Measurements from ENCODE around the gene SH2D1B. TPM values are rescaled to one million over a fixed set of nuclear protein-coding genes. Genes with fewer than 3 reads are reported as not detected.
A peak's percentile ranks its signal among the peaks of the same experiment; 100 is the strongest.

The SH2D1B gene
- total RNA-seq, 4 donors from 2014 or later = 0.37 to 1.4 (median 0.81) TPM

DNA sequence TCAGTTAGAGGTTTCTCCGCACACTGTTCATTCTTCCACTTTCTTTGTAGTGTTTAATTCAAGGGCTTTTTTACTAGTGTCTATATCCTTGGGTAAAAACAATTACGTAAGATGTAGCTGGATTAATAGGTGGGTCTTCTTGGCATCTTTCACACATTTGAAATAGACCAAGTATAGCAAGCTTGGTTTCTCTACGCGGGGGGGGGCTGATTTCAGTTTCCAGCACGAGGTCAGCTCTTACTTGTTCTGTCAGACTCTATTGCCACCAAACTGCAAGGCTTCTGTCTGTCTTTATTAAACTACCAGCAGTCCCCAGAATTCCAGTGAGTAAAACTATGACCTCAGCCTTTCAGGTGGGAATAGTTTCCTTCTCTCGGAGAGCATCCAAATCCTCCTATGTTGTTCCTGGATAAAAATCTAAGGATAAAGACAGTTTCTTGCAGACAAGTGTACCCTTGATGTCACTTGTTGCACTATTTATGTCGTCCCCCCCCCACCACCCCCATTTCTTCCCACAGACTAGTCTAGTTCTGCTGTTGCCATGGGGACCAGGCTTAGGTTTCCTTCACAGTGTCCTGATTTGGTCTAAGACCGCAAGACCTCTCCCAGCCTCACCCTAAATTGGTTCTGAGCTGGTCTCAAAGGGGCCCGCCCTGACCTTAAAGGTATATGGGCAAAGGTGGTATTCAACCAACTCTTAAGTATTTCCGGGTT, 52.3 kb downstream of the SH2D1B start:
- in situ Hi-C loops (cut with MboI; ENCODE audit: low pct_ligation_motif_present in 1 of 4, low pct_unique_long_range_greater_than_20kb in 1 of 4, low sequenced_read_pairs in 3 of 4) = no loop called here
- WGBS, 2 donors (ENCODE audit: low coverage in 1 of 2) = 80 to 83% methylated on average over 3 to 10 of the region's 10 CpGs

DNA sequence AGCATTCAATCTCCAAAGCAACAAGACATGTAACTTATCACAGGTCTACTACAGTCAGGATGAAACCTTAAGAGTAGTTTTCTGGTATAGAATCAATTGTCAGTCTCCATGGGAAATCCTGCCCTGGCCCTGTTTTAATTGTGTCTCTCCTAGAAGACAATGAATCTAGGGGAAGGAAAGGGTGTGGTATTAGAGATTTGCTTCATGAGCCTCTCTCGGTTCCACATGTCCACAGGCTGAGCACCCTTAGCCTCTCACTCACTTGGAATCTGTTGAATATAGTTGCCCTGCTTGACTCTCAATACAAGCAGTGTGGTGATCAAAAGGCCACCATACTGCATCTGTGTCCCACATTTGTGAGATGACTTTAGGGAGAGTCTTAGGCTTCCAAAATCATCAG, 53.0 kb downstream of the SH2D1B start:
- H3K4me1 ChIP-seq = peaks cover 0 to 7% (median 0%) of the 10 kb centered on the region in 4 donors
- in situ Hi-C loops (cut with MboI; ENCODE audit: low pct_ligation_motif_present in 1 of 4, low pct_unique_long_range_greater_than_20kb in 1 of 4, low sequenced_read_pairs in 3 of 4) (no loop called here), intact Hi-C loops (cut with DNase I; ENCODE audit: low total_unique reads) (no loop called here)
- no peak overlapping the region for H3K27ac ChIP-seq
- WGBS, 2 donors (ENCODE audit: low coverage in 1 of 2) = 71% methylated on average over 1 of the region's 1 CpG; no CpG with 5 or more reads in 1 of the 2 donors
- H3K4me3 ChIP-seq = no peak overlapping the region
- TF ChIP-seq POLR2A (IDR thresholded peaks at IDR 0.05) = no peak
- TF ChIP-seq, protein P1, sequence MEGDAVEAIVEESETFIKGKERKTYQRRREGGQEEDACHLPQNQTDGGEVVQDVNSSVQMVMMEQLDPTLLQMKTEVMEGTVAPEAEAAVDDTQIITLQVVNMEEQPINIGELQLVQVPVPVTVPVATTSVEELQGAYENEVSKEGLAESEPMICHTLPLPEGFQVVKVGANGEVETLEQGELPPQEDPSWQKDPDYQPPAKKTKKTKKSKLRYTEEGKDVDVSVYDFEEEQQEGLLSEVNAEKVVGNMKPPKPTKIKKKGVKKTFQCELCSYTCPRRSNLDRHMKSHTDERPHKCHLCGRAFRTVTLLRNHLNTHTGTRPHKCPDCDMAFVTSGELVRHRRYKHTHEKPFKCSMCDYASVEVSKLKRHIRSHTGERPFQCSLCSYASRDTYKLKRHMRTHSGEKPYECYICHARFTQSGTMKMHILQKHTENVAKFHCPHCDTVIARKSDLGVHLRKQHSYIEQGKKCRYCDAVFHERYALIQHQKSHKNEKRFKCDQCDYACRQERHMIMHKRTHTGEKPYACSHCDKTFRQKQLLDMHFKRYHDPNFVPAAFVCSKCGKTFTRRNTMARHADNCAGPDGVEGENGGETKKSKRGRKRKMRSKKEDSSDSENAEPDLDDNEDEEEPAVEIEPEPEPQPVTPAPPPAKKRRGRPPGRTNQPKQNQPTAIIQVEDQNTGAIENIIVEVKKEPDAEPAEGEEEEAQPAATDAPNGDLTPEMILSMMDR (IDR thresholded peaks at IDR 0.05) = no peak
- no peak for TF ChIP-seq EP300 (IDR thresholded peaks at IDR 0.05; ENCODE audit: low read depth)
- H3K9me3 ChIP-seq = no peaks in the 10 kb centered on the region
- no peaks in the 10 kb centered on the region for H3K36me3 ChIP-seq
- DNase-seq = no peak
- no peaks in the 10 kb centered on the region for H3K27me3 ChIP-seq

More for the DNA sequence above, 52.3 kb downstream of the SH2D1B start:
- Histone ChIP-seq H3K27me3 (no peaks in the 10 kb centered on the region), H3K4me3 (no peak overlapping the region), H3K27ac (peak overlapping the region; percentile 19 to 56 (median 34)), H3K4me1 (peaks cover 0 to 7% (median 0%) of the 10 kb centered on the region in 4 donors), H3K9me3 (no peaks in the 10 kb centered on the region), H3K36me3 (no peaks in the 10 kb centered on the region)
- intact Hi-C loops (cut with DNase I; ENCODE audit: low total_unique reads) = no loop called here
- DNase-seq = no peak
- TF ChIP-seq POLR2A (IDR thresholded peaks at IDR 0.05) (no peak), POLR2AphosphoS5 (IDR thresholded peaks at IDR 0.05) (no peak), EP300 (IDR thresholded peaks at IDR 0.05; ENCODE audit: low read depth) (no peak)
- TF ChIP-seq, protein P1 (IDR thresholded peaks at IDR 0.05) = no peak

DNA sequence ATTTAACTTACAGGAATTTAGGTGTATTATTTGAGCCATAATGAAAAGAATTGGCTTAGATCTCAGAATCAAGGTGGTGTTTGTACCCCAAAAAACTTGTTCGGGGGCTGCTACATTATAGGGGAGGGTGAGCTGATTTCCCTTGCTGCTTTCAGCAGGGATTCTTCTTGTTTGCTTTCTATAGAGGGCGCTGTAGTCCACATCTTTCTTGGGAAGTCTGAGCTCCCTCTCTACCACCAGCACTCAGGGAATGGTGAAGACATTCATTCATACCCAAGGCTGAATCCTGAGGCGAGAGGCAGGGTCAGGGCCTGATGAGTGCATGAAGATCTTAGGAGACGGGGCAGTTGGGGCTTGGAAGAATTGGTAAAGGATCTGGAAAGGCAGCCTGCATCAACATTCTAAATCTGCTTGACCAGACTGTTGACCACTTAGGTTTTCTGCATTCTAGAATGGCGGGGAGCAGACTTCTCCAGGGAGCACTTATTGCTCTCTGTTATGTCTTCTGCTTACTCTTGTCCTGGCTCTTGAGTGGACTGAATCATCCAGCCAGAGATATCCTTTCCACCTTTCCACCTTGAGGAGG, 54.2 kb downstream of the SH2D1B start:
- H3K9me3 ChIP-seq = no peaks in the 10 kb centered on the region
- H3K27me3 ChIP-seq = no peaks in the 10 kb centered on the region
- no peaks in the 10 kb centered on the region for H3K36me3 ChIP-seq
- in situ Hi-C loops (cut with MboI; ENCODE audit: low pct_ligation_motif_present in 1 of 4, low pct_unique_long_range_greater_than_20kb in 1 of 4, low sequenced_read_pairs in 3 of 4) = no loop called here
- intact Hi-C loops (cut with DNase I; ENCODE audit: low total_unique reads) = no loop called here
- no peak for DNase-seq
- peaks cover 0 to 7% (median 0%) of the 10 kb centered on the region in 4 donors for H3K4me1 ChIP-seq
- no peak overlapping the region for H3K27ac ChIP-seq
- WGBS, 2 donors (ENCODE audit: low coverage in 1 of 2) = 20 to 41% methylated on average over 1 to 5 of the region's 5 CpGs
- no peak for TF ChIP-seq EP300 (IDR thresholded peaks at IDR 0.05; ENCODE audit: low read depth)
- TF ChIP-seq, protein P1 (IDR thresholded peaks at IDR 0.05) = peak; percentile 41 to 64 (median 51)
- no peak overlapping the region for H3K4me3 ChIP-seq

DNA sequence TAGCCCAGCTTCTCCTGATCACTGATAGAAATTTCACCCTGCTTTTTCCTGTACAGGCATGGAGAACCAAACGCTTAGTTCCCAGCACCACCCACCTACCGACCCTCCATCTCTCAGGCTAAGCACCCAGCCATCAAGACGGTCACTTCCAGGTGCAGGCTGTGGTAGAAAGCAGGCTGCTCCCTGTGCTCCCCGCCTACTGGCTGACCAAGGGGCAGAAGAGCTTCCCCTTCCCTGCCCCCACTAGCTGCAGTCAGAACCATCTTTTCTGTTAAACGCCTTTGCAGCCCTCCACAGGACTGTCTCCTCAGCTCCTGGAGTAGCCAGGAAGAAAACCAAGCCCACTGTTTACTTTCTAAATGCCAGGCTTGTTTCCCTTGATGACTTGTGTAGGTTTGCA, 58.2 kb downstream of the SH2D1B start:
- no peaks in the 10 kb centered on the region for H3K27me3 ChIP-seq
- in situ Hi-C loops (cut with MboI; ENCODE audit: low pct_ligation_motif_present in 1 of 4, low pct_unique_long_range_greater_than_20kb in 1 of 4, low sequenced_read_pairs in 3 of 4) = no loop called here
- H3K36me3 ChIP-seq = no peaks in the 10 kb centered on the region

More for the DNA sequence above, 58.2 kb downstream of the SH2D1B start:
- no peaks in the 10 kb centered on the region for H3K9me3 ChIP-seq
- no peak for DNase-seq
- H3K4me3 ChIP-seq = no peak overlapping the region
- WGBS, 2 donors (ENCODE audit: low coverage in 1 of 2) = 50 to 69% methylated on average over 1 to 5 of the region's 5 CpGs
- no peak overlapping the region for H3K27ac ChIP-seq
- H3K4me1 ChIP-seq = peaks cover 0 to 17% (median 11%) of the 10 kb centered on the region in 4 donors
- TF ChIP-seq POLR2AphosphoS5 (IDR thresholded peaks at IDR 0.05) = no peak
- TF ChIP-seq, protein P1 (IDR thresholded peaks at IDR 0.05) = no peak
- TF ChIP-seq EP300 (IDR thresholded peaks at IDR 0.05; ENCODE audit: low read depth) = no peak
- TF ChIP-seq POLR2A (IDR thresholded peaks at IDR 0.05) = no peak
- intact Hi-C loops (cut with DNase I; ENCODE audit: low total_unique reads) = no loop called here
